Calu3 (cell line): Measurements from ENCODE around the gene DLG2. TPM values are rescaled to one million over a fixed set of nuclear protein-coding genes. Genes with fewer than 3 reads are reported as not detected.

Experiments used
- BruUV-seq: library from RNA; stranded (reverse); fragments of 400-500 nt; replicated peaks from 2 replicates; lab custom pipeline; 2021; lab: Mats Ljungman, UMichigan
- CTCF ChIA-PET: fragments of 300-600 bp; sonication (Branson Sonifier 250); formaldehyde crosslinking; loops from one replicate; lab custom pipeline; 2022; ENCODE audit warnings: antibody characterized with exemption; lab: Charles Lee
- DNase-seq: peaks from one replicate; pipeline ENCODE4 v3.0.0; 2022
- H3K27ac Mint-ChIP-seq: one replicate; pipeline ENCODE4 v1.8.0; 2022; ENCODE audit warnings: mixed read lengths; ENCODE audit not compliant: unreplicated experiment
- H3K27me3 Mint-ChIP-seq: one replicate; pipeline ENCODE4 v1.8.0; 2022; ENCODE audit warnings: mixed read lengths; ENCODE audit not compliant: unreplicated experiment
- H3K36me3 Mint-ChIP-seq: one replicate; pipeline ENCODE4 v1.8.0; 2022; ENCODE audit warnings: mild to moderate bottlenecking, moderate library complexity, mixed read lengths; ENCODE audit not compliant: insufficient read depth, unreplicated experiment
- H3K4me1 Mint-ChIP-seq: one replicate; pipeline ENCODE4 v1.8.0; 2022; ENCODE audit warnings: mild to moderate bottlenecking, low read depth, mixed read lengths; ENCODE audit not compliant: unreplicated experiment
- H3K4me3 Mint-ChIP-seq: one replicate; pipeline ENCODE4 v1.8.0; 2022; ENCODE audit warnings: mild to moderate bottlenecking, low read depth, moderate library complexity, mixed read lengths; ENCODE audit not compliant: unreplicated experiment
- H3K9me3 Mint-ChIP-seq: one replicate; pipeline ENCODE4 v1.8.0; 2022; ENCODE audit warnings: low read depth, mixed read lengths; ENCODE audit not compliant: unreplicated experiment
- intact Hi-C: fragments of 100-400 bp; cut with micrococcal nuclease; formaldehyde crosslinking; loops from one replicate; pipeline ENCODE4 v1.10.0; 2022; ENCODE audit not compliant: unreplicated experiment
- total RNA-seq: library from RNA; stranded (reverse); gene quantifications from 2 replicates; pipeline ENCODE4 v1.2.3, GENCODE V29; 2022
- TF ChIP-seq, protein P1 (sequence below): fragments of 200-600 bp; IDR thresholded peaks from one replicate; pipeline ENCODE4 v1.8.0; 2022; ENCODE audit warnings: antibody characterized with exemption; ENCODE audit not compliant: unreplicated experiment

The DLG2 gene
- total RNA-seq, 1 experiment from 2014 or later: 0.71 TPM

DNA sequence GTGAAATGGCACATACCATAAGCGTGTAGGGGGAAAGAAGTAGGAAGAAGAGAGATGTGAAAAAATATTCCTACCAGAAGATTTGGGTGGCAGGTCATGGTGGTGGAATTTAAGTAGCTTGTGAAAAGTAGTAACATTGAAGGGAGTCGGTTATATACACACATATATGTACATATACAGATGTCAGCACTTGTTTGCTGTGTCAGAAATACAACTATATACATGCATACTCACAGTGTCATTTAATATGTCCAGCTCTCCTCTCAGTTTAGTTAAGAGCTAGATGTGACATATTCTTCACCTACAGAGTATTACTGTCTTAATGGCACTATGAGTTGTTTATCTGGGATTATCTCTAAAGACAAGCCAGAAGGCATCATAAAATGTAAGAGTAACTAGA, 1353.6 kb downstream of the DLG2 start:
- no peaks in the 10 kb centered on the region for H3K4me1 Mint-ChIP-seq
- H3K9me3 Mint-ChIP-seq: no peaks in the 10 kb centered on the region
- H3K27me3 Mint-ChIP-seq: no peaks in the 10 kb centered on the region
- no peak overlapping the region for H3K4me3 Mint-ChIP-seq
- no peak overlapping the region for H3K27ac Mint-ChIP-seq
- TF ChIP-seq, protein P1, sequence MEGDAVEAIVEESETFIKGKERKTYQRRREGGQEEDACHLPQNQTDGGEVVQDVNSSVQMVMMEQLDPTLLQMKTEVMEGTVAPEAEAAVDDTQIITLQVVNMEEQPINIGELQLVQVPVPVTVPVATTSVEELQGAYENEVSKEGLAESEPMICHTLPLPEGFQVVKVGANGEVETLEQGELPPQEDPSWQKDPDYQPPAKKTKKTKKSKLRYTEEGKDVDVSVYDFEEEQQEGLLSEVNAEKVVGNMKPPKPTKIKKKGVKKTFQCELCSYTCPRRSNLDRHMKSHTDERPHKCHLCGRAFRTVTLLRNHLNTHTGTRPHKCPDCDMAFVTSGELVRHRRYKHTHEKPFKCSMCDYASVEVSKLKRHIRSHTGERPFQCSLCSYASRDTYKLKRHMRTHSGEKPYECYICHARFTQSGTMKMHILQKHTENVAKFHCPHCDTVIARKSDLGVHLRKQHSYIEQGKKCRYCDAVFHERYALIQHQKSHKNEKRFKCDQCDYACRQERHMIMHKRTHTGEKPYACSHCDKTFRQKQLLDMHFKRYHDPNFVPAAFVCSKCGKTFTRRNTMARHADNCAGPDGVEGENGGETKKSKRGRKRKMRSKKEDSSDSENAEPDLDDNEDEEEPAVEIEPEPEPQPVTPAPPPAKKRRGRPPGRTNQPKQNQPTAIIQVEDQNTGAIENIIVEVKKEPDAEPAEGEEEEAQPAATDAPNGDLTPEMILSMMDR: no peak
- DNase-seq: no peak
- H3K36me3 Mint-ChIP-seq: no peaks in the 10 kb centered on the region
- intact Hi-C loops: no loop called here
- BruUV-seq: no TSS peak
- CTCF ChIA-PET: no interaction called here

DNA sequence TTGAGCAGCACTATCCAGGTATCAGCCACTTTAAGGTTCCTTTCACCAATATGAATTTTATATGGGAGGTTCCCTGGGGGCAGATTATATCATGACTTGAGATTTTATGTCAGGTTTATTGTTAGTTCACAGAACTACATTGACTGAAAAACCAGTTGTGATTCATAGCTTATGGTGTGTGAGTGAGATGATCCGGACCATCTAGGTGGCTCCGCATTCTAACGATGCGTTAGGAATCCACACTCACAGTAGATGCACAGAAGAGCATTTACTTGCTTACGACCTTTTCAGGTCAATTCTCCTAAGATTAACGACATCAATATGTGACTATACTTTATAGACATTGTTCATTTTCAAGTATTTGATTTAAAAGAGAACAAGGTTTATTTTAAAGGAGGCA, 1356.7 kb downstream of the DLG2 start:
- Mint-ChIP-seq H3K27me3 (peaks cover 14% of the 10 kb centered on the region), H3K4me3 (no peak overlapping the region), H3K36me3 (no peaks in the 10 kb centered on the region), H3K9me3 (no peaks in the 10 kb centered on the region), H3K4me1 (no peaks in the 10 kb centered on the region), H3K27ac (no peak overlapping the region)
- TF ChIP-seq, protein P1: no peak
- CTCF ChIA-PET: no interaction called here
- intact Hi-C loops: no loop called here
- BruUV-seq: no TSS peak
- DNase-seq: no peak

DNA sequence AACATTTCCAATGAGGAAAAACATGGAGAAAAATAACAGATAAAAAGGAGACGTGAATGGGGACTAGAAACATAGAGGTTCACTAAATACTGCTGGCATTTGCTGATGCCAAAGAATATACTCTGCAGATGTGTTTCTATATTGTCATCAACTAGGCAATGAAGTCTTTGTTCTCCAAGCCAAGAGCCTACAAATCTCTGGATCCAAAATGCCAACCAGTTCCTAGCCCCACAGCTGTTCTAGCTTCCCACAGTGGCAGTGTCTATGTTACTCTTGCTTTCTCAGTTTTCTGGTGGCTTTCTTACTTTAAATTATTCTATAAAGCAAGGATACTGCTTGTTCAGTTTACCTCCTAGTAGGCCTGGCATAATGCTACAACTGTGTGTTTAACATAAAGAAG, 1363.1 kb downstream of the DLG2 start:
- Mint-ChIP-seq H3K27ac (no peak overlapping the region), H3K36me3 (no peaks in the 10 kb centered on the region), H3K9me3 (no peaks in the 10 kb centered on the region), H3K4me3 (no peak overlapping the region), H3K27me3 (peaks cover 14% of the 10 kb centered on the region), H3K4me1 (no peaks in the 10 kb centered on the region)
- CTCF ChIA-PET: no interaction called here
- TF ChIP-seq, protein P1: no peak
- intact Hi-C loops: loop anchor here (5.0 kb wide), 1 partner anchor 427 kb away; no protein-coding TSS in a partner anchor
- no peak for DNase-seq
- no TSS peak for BruUV-seq

DNA sequence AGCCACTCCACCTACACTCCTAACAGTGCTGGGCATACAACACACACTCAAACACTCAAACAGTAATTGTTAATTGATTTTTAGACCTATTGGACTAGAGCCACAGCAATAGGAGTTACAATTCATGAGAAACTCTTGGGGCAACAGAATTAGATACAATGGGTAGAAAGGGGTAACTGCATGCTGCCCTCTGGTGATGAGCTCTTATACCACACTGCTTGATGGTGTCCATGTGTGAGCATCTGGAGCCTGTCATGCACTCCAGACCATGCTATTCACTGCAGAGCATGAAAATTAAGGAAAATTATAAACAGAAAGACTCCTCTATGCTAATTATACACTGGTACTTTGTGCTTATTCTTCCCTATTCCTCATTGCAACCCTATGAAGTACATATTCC, 1365.4 kb downstream of the DLG2 start:
- intact Hi-C loops: loop anchor here (5.0 kb wide), 1 partner anchor 424 kb away; no protein-coding TSS in a partner anchor
- Mint-ChIP-seq H3K4me3 (no peak overlapping the region), H3K4me1 (no peaks in the 10 kb centered on the region), H3K27me3 (peaks cover 3% of the 10 kb centered on the region), H3K9me3 (no peaks in the 10 kb centered on the region), H3K27ac (no peak overlapping the region), H3K36me3 (no peaks in the 10 kb centered on the region)
- CTCF ChIA-PET: interaction anchor here (1.3 kb wide), 1 partner anchor 425 kb away, joined by 4 read pairs; no protein-coding TSS in a partner anchor
- no TSS peak for BruUV-seq
- TF ChIP-seq, protein P1: no peak
- no peak for DNase-seq
